Prostate gland (tissue), 2 donors: ENCODE measurements around the gene TNFRSF9. TPM values are rescaled to one million over a fixed set of nuclear protein-coding genes. Genes with fewer than 3 reads are reported as not detected.
A peak's percentile ranks its signal among the peaks of the same experiment; 100 is the strongest.

Source experiments
- DNase-seq: peaks from one replicate; pipeline ENCODE4 v3.0.0-alpha.2; 2019; ENCODE audit warnings: low spot score
- H3K27ac ChIP-seq, 2 donors: fragments of 200-600 bp; sonication (generic); 2 replicates each; pipeline ENCODE4 v1.5.1; 2017 to 2019
- H3K27me3 ChIP-seq: fragments of 200-600 bp; sonication (generic); replicated peaks from 2 replicates; pipeline ENCODE4 v1.5.1; 2019; ENCODE audit not compliant: insufficient read depth
- H3K36me3 ChIP-seq, 2 donors: fragments of 200-600 bp; sonication (generic); 1 replicate in 1 of 2; 2 replicates in 1 of 2; pipeline versions ENCODE4 v1.5.1 to v1.8.1; 2017 to 2019
- H3K4me1 ChIP-seq: fragments of 200-600 bp; sonication (generic); replicated peaks from 2 replicates; pipeline ENCODE4 v1.5.1; 2019
- H3K4me3 ChIP-seq, 2 donors: fragments of 200-600 bp; sonication (generic); 2 replicates each; pipeline ENCODE4 v1.5.1; 2017 to 2019
- H3K9me3 ChIP-seq: fragments of 200-600 bp; sonication (generic); 2 replicates; pipeline ENCODE4 v1.5.1; 2017
- POLR2A ChIP-seq: fragments of 450-650 bp; IDR thresholded peaks from one replicate; pipeline ENCODE4 v1.6.1; 2016; ENCODE audit warnings: antibody characterized with exemption, mild to moderate bottlenecking
- POLR2AphosphoS5 ChIP-seq: sonication (generic); formaldehyde crosslinking; IDR thresholded peaks from one replicate; pipeline ENCODE4 v1.6.1; 2017; ENCODE audit warnings: antibody characterized with exemption
- WGBS: methylation state at CpG from one replicate; pipeline ENCODE4 v1.1.5; 2018; 5-methylcytosine and 5-hydroxymethylcytosine counted together
- intact Hi-C: fragments of 100-400 bp; cut with DNase I; formaldehyde crosslinking; loops from one replicate; pipeline ENCODE4 v1.14.2; 2022
- total RNA-seq, 2 donors: library from RNA; depleted of rRNA; stranded (reverse); fragments of >200 nt; gene quantifications; one replicate each; pipeline ENCODE4 v1.1.0, GENCODE V29; 2016
- TF ChIP-seq, protein P1 (sequence below), 4 experiments: fragments of 200-600 bp in 2 of 4; fragments of 450-650 bp in 2 of 4; sonication (generic) in 2 of 4; IDR thresholded peaks; 1 replicate in 3 of 4; 2 replicates in 1 of 4; pipeline ENCODE4 v1.5.1; 2016 to 2019; ENCODE audit warnings: antibody characterized with exemption in 4 of 4, mild to moderate bottlenecking in 2 of 4, moderate library complexity in 2 of 4

The TNFRSF9 gene
- total RNA-seq, 2 donors from 2014 or later, result not detected

DNA sequence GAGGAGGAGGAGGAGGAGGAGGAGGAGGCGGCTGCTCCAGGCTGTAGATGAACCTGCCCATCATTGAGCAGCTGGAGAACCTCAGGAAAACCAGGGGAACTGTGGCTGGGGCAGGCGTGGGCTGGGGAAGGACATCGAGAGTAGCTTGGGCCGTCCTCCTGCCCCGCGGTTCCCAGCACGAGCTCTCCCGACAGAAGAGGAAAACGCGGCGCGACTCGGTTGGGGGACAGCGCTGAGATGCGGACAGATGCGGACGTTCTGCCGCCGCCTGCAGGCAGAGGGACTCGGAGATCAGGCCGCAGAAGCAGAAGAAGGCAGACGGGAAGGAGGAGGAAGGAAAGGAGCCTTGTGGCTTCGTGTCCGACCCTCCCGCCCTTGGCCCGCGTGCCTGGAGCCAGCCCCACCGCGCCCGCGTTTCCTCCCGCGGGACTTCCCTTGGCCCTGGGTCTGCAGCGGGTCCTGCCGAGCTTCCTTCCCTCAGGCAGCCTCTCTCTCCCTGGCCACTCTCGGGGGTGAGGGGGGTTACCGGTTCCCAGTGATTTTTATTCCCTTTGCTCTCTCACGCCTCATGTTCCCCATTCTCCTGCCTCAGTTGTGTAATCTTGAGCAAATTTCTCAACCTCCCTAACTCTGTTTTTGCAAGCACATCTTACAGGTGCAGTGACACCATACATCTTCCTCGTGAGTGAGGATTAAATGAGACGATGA, 1.7 kb upstream of the TNFRSF9 start:
- TF ChIP-seq POLR2AphosphoS5 (no peak), POLR2A (no peak)
- TF ChIP-seq, protein P1, sequence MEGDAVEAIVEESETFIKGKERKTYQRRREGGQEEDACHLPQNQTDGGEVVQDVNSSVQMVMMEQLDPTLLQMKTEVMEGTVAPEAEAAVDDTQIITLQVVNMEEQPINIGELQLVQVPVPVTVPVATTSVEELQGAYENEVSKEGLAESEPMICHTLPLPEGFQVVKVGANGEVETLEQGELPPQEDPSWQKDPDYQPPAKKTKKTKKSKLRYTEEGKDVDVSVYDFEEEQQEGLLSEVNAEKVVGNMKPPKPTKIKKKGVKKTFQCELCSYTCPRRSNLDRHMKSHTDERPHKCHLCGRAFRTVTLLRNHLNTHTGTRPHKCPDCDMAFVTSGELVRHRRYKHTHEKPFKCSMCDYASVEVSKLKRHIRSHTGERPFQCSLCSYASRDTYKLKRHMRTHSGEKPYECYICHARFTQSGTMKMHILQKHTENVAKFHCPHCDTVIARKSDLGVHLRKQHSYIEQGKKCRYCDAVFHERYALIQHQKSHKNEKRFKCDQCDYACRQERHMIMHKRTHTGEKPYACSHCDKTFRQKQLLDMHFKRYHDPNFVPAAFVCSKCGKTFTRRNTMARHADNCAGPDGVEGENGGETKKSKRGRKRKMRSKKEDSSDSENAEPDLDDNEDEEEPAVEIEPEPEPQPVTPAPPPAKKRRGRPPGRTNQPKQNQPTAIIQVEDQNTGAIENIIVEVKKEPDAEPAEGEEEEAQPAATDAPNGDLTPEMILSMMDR (IDR thresholded peaks at IDR 0.05), result peak in 2 of 4 experiments; percentile 20 to 27
- Histone ChIP-seq H3K36me3 (no peaks in the 10 kb centered on the region), H3K27me3 (no peaks in the 10 kb centered on the region), H3K4me3 (no peak overlapping the region), H3K27ac (no peak overlapping the region), H3K9me3 (no peaks in the 10 kb centered on the region), H3K4me1 (no peaks in the 10 kb centered on the region)
- WGBS, result 10% methylated on average over 40 of the region's 40 CpGs
- intact Hi-C loops, result no loop called here
- DNase-seq, result peak; percentile 14

DNA sequence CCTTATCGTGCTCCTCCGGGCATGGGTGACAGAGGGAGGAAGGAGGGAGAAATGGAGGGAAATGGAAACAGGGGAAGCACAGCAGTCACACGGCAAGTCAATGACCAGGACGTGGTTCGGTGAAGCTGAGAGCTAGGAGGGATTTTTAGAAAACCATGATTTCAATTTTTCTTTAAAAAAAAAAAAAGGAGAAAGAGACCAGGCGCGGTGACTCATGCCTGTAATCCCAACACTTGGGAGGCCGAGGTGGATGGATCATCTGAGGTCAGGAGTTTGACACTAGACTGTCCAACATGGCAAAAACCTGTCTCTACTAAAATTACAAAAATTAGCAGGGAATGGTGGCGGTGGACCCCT, 776 bp upstream of the TNFRSF9 start:
- no peak for DNase-seq
- TF ChIP-seq POLR2A (no peak), POLR2AphosphoS5 (no peak)
- TF ChIP-seq, protein P1 (IDR thresholded peaks at IDR 0.05), result no peak
- intact Hi-C loops, result no loop called here
- no peaks in the 10 kb centered on the region for H3K36me3 ChIP-seq
- no peaks in the 10 kb centered on the region for H3K4me1 ChIP-seq
- H3K27ac ChIP-seq, result no peak overlapping the region
- 84% methylated on average over 9 of the region's 9 CpGs for WGBS
- H3K9me3 ChIP-seq, result no peaks in the 10 kb centered on the region
- H3K4me3 ChIP-seq, result no peak overlapping the region
- H3K27me3 ChIP-seq, result no peaks in the 10 kb centered on the region

DNA sequence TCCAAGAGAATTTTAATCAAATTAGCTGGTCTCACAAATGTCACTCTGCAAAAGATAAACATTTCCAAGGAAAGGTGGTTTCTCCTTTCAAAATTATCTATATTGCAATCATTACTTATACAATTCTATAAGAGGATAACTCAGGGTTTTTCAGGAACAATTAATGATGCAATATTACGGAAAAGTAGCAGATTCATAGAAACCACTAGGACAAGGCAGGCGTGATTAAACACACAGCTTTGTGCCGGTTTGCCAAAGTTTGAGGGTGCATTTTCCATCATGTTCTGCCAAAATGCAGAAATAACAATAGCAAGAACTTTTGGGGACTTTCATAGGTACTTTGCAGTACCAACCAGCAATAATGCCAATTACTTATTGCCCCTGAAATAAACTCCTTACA, 605 bp downstream of the TNFRSF9 start:
- H3K27ac ChIP-seq, result no peak overlapping the region
- intact Hi-C loops, result no loop called here
- TF ChIP-seq POLR2A (no peak), POLR2AphosphoS5 (no peak)
- TF ChIP-seq, protein P1 (IDR thresholded peaks at IDR 0.05), result no peak

DNA sequence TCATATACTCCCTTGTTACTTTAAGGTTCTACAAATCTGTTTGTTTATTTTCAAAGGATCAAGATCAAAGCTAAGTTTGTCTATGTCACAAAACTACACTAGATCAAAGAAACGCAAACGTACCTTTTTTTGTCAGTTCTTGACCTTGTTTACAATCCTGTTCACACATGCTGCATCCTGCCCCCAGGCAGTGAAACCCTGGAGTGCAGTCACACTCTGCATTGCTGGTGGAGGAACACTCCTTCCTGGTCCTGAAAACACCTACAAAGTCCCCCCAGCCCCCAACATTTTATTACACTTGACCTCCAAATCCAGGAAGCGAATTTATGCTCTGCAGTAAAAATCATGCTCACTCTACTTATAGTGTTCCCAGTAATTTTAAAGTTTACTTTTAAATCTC, 2.6 kb downstream of the TNFRSF9 start:
- 22% methylated on average over 3 of the region's 3 CpGs for WGBS

More for the DNA sequence above, 605 bp downstream of the TNFRSF9 start:
- no peaks in the 10 kb centered on the region for H3K9me3 ChIP-seq
- H3K4me1 ChIP-seq, result no peaks in the 10 kb centered on the region
- 53% methylated on average over 3 of the region's 3 CpGs for WGBS
- no peaks in the 10 kb centered on the region for H3K27me3 ChIP-seq
- DNase-seq, result no peak
- no peak overlapping the region for H3K4me3 ChIP-seq
- no peaks in the 10 kb centered on the region for H3K36me3 ChIP-seq

More for the DNA sequence above, 2.6 kb downstream of the TNFRSF9 start:
- H3K27ac ChIP-seq, result no peak overlapping the region
- H3K4me3 ChIP-seq, result no peak overlapping the region
- H3K4me1 ChIP-seq, result no peaks in the 10 kb centered on the region
- no peaks in the 10 kb centered on the region for H3K36me3 ChIP-seq
- TF ChIP-seq, protein P1 (IDR thresholded peaks at IDR 0.05), result no peak
- TF ChIP-seq POLR2AphosphoS5 (no peak), POLR2A (no peak)
- no peaks in the 10 kb centered on the region for H3K27me3 ChIP-seq
- intact Hi-C loops, result no loop called here
- H3K9me3 ChIP-seq, result no peaks in the 10 kb centered on the region
- DNase-seq, result no peak
